ENCODE results near the gene CHRM5.

Gene CHRM5

GRCh38 chr15:34102175-34102925 lies 134.1 kb downstream of the CHRM5 start:
- DNase-seq (ENCODE audit: low read depth): no peak

GRCh38 chr15:34106423-34106822 lies 138.1 kb downstream of the CHRM5 start:
- no peak for DNase-seq (ENCODE audit: low read depth)

- DNase-seq (ENCODE audit: low read depth): no peak
These were observed 139.0 kb downstream of the CHRM5 start for GRCh38 chr15:34107315-34107714.

- no peak for DNase-seq (ENCODE audit: low read depth)
These were observed 141.7 kb downstream of the CHRM5 start for GRCh38 chr15:34109797-34110663.

- no peak for DNase-seq (ENCODE audit: low read depth)
These were observed 143.2 kb downstream of the CHRM5 start for GRCh38 chr15:34111488-34111887.

DNA sequence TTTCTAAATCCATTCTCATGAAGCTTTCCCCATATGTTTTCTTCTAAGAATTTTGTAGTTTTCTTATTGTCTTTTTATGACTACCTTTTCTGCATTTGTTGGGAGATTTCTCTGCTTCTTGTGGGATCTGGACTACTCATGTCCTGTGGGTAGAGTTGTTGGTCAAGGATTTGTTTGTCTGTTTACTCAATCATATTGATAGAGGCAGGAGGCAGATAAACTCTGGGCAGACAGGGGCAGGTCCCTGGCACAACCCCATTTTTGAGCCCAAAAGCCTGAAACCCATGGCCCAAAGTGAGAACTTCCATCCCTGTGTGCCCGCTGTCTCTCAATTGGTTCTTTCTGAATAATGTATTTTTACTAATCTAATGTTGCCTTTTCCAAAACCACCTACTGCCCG lies 145.9 kb downstream of the CHRM5 start:
- DNase-seq (ENCODE audit: low read depth): no peak

- no peak for DNase-seq (ENCODE audit: low read depth)
These were observed 146.4 kb downstream of the CHRM5 start for GRCh38 chr15:34114739-34115138.

GRCh38 chr15:34116620-34117019 lies 148.3 kb downstream of the CHRM5 start:
- DNase-seq (ENCODE audit: low read depth): no peak

Data from stimulated activated CD8-positive, alpha-beta memory T cell treated with anti-CD3 and anti-CD28 coated beads, Interleukin-12 subunit alpha, Interleukin-12 subunit beta, amount 100 ng/mL, for 1 hour (primary cell).